ENCODE results near the gene VPS26B.
"Not testable (repeated sequence)": the region's sequence is repeated elsewhere in the genome, so short reads cannot be mapped to it uniquely, and the experiment has no call there.

Gene VPS26B

DNA sequence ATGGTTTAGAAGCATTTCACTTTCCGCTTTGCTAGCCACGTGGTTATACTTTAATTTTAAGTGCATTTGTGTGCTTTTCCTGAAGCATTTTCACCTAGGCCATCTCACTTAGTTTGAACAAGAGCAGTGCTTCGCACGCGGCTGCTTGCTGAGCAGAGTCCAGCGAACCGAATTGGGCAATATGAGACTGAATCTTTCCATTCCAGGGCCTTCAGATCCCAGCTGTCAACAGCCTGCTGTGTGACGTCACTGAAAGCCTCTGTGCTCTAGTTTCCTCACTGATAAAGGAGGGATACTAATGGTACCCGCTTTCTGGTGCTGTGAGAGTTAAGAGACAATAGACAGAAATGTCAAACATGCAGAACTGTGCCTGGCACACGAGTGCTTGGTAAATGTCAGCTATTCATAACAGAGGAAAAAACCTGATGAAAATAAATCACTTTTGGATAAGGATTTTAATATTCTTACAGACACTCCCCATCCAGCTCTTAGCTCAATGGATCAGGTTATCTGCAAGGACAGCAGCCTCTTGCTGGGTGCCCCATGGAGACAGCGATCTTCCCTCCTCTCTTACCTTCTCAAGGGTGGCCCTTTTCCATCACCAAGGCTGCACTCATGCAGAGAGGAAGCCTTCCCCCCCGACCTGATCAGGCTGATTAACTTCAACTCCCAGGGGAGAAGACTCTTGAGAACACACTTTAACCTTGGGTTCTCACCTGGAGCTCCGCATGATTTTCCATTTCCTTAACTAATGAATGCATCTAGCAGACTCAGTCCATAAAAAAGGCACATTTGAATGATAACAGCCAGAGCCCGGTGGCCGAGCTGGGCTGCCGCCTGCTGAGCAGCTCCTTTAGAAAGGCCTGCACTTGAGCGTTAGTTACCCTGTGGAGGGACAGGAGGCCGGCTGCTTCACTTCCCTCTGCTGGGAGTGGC is 48.2 kb downstream of the VPS26B start:
- Histone ChIP-seq H3K9ac (ENCODE audit: low read depth, low read length) (no peak overlapping the region), H3K9me3 (ENCODE audit: control insufficient read depth, insufficient read depth, low read length) (no peaks in the 10 kb centered on the region), H3K27ac (ENCODE audit: low read depth, low read length) (peak overlapping the region; percentile 88), H3K27me3 (ENCODE audit: control insufficient read depth, insufficient read depth, low read length) (no peaks in the 10 kb centered on the region), H3K4me3 (ENCODE audit: low read depth, low read length) (peak overlapping the region; percentile 96), H3K4me1 (ENCODE audit: control insufficient read depth, insufficient read depth, low read length) (peaks cover 42% of the 10 kb centered on the region), H3K36me3 (ENCODE audit: control insufficient read depth, insufficient read depth, low read length) (0 out of 2 replicates have a peak, but pooled peaks cover 2% of the 10 kb centered on the region)

GRCh38 chr11:134273317-134273712 is 48.8 kb downstream of the VPS26B start:
- H3K27ac ChIP-seq (ENCODE audit: low read depth, low read length), result peak overlapping the region; percentile 88
- H3K9me3 ChIP-seq (ENCODE audit: control insufficient read depth, insufficient read depth, low read length), result no peaks in the 10 kb centered on the region
- peaks cover 39% of the 10 kb centered on the region for H3K4me1 ChIP-seq (ENCODE audit: control insufficient read depth, insufficient read depth, low read length)
- H3K27me3 ChIP-seq (ENCODE audit: control insufficient read depth, insufficient read depth, low read length), result no peaks in the 10 kb centered on the region
- 0 out of 2 replicates have a peak, but pooled peaks cover 2% of the 10 kb centered on the region for H3K36me3 ChIP-seq (ENCODE audit: control insufficient read depth, insufficient read depth, low read length)
- H3K9ac ChIP-seq (ENCODE audit: low read depth, low read length), result no peak overlapping the region
- H3K4me3 ChIP-seq (ENCODE audit: low read depth, low read length), result peak overlapping the region; percentile 96

GRCh38 chr11:134275188-134275533 is 50.7 kb downstream of the VPS26B start:
- peak overlapping the region; percentile 96 for H3K4me3 ChIP-seq (ENCODE audit: low read depth, low read length)
- H3K36me3 ChIP-seq (ENCODE audit: control insufficient read depth, insufficient read depth, low read length), result 0 out of 2 replicates have a peak, but pooled peaks cover 7% of the 10 kb centered on the region
- H3K27me3 ChIP-seq (ENCODE audit: control insufficient read depth, insufficient read depth, low read length), result no peaks in the 10 kb centered on the region
- H3K4me1 ChIP-seq (ENCODE audit: control insufficient read depth, insufficient read depth, low read length), result peaks cover 31% of the 10 kb centered on the region
- peak overlapping the region; percentile 37 for H3K27ac ChIP-seq (ENCODE audit: low read depth, low read length)
- H3K9ac ChIP-seq (ENCODE audit: low read depth, low read length), result peak overlapping the region; percentile 76
- no peaks in the 10 kb centered on the region for H3K9me3 ChIP-seq (ENCODE audit: control insufficient read depth, insufficient read depth, low read length)

DNA sequence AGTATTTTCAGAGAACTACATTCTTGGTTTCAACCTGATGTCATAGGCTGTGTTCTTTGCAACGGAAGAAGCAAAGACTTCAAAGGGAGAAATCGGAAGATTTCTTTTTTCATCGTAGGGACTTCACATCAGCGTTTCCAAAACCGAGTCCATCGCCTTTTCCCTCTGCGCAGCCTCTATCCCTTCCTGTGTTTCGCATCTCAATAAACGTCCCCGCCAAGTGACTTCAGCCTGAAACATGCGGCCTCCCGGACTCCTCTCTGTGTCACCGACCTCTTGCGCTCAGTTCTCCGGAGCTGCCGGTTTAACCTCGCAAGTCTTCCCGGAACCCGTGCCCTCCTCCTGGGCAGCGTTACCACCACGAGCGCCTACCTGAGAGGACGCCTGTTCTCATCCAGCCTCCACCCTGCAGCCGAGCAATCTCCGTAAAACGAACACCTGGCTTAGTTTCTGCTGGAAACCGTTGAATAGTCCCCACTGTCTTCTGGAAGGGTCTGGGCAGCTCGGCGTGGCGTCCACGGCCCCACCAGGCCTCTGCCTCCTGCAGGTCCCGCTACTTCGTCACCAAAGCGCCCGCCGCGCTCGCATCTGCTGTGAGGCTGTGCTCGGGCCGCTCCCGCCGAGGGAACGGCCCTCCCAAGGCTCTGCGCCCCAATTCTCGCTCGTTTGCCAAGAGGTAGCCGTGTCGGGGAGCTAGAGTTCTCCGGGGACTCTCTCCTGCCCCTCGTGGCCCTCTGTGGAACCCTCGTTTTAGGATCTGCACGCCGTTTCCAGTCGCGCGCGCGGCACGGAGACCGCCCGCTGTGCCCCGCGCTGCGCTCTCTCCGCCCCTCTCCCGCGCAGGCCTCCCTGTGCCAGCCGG is 51.3 kb downstream of the VPS26B start, which contains the start of gene GLB1L3:
Gene GLB1L3, plus strand, starts transcription at position 846 of the 862 bp plus-strand sequence. CDS start 362 bp downstream, outside the sequence.
- Histone ChIP-seq H3K9ac (ENCODE audit: low read depth, low read length) (peak within 1 kb of the TSS; percentile 76), H3K4me3 (ENCODE audit: low read depth, low read length) (peak within 1 kb of the TSS; percentile 96), H3K27me3 (ENCODE audit: control insufficient read depth, insufficient read depth, low read length) (no peaks in the 10 kb centered on the region), H3K4me1 (ENCODE audit: control insufficient read depth, insufficient read depth, low read length) (peaks cover 25% of the 10 kb centered on the region), H3K36me3 (ENCODE audit: control insufficient read depth, insufficient read depth, low read length) (peaks cover 10% of the 10 kb centered on the region; the same call in 1 of the 2 replicates), H3K9me3 (ENCODE audit: control insufficient read depth, insufficient read depth, low read length) (no peaks in the 10 kb centered on the region), H3K27ac (ENCODE audit: low read depth, low read length) (peak within 1 kb of the TSS; percentile 37)

GRCh38 chr11:134276396-134277182 is 52.1 kb downstream of the VPS26B start:
- H3K9ac ChIP-seq (ENCODE audit: low read depth, low read length), result peak overlapping the region; percentile 76; the same call in 1 of the 2 replicates
- H3K9me3 ChIP-seq (ENCODE audit: control insufficient read depth, insufficient read depth, low read length), result no peaks in the 10 kb centered on the region
- peak overlapping the region; percentile 96 for H3K4me3 ChIP-seq (ENCODE audit: low read depth, low read length)
- H3K27me3 ChIP-seq (ENCODE audit: control insufficient read depth, insufficient read depth, low read length), result no peaks in the 10 kb centered on the region
- H3K27ac ChIP-seq (ENCODE audit: low read depth, low read length), result peak overlapping the region; percentile 37
- peaks cover 11% of the 10 kb centered on the region; the same call in 1 of the 2 replicates for H3K36me3 ChIP-seq (ENCODE audit: control insufficient read depth, insufficient read depth, low read length)
- H3K4me1 ChIP-seq (ENCODE audit: control insufficient read depth, insufficient read depth, low read length), result peaks cover 20% of the 10 kb centered on the region

- Histone ChIP-seq H3K9ac (ENCODE audit: low read depth, low read length) (peak overlapping the region; percentile 42; the same call in 1 of the 2 replicates), H3K27me3 (ENCODE audit: control insufficient read depth, insufficient read depth, low read length) (no peaks in the 10 kb centered on the region), H3K4me3 (ENCODE audit: low read depth, low read length) (peak overlapping the region; percentile 96)
Measured at GRCh38 chr11:134277183-134278001, 52.9 kb downstream of the VPS26B start.

DNA sequence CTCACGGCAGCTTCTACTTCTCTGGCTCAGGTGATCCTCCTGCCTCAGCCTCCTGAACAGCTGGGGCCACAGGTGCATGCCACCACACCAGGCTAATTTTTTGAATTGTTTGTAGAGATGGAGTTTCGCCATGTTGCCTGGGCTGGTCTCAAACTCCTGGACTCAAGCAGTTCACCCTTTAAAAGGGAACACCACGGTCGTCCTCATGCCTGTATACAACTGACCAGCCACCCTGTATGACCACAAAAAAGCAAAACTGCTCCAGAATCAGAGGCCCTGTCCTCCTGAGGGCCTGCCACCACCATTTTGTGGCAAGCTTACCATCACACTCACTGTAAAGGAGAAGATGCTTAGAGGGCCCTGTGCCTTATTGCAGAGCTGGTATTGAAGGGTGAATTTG is 53.9 kb downstream of the VPS26B start:
- H3K36me3 ChIP-seq (ENCODE audit: control insufficient read depth, insufficient read depth, low read length), result peaks cover 10% of the 10 kb centered on the region; the same call in 1 of the 2 replicates
- no peak overlapping the region for H3K9ac ChIP-seq (ENCODE audit: low read depth, low read length)
- H3K4me3 ChIP-seq (ENCODE audit: low read depth, low read length), result no peak overlapping the region
- no peaks in the 10 kb centered on the region for H3K9me3 ChIP-seq (ENCODE audit: control insufficient read depth, insufficient read depth, low read length)
- H3K4me1 ChIP-seq (ENCODE audit: control insufficient read depth, insufficient read depth, low read length), result peaks cover 9% of the 10 kb centered on the region; the same call in 1 of the 2 replicates
- no peak overlapping the region for H3K27ac ChIP-seq (ENCODE audit: low read depth, low read length)
- no peaks in the 10 kb centered on the region for H3K27me3 ChIP-seq (ENCODE audit: control insufficient read depth, insufficient read depth, low read length)

More at GRCh38 chr11:134277183-134278001, 52.9 kb downstream of the VPS26B start:
- H3K36me3 ChIP-seq (ENCODE audit: control insufficient read depth, insufficient read depth, low read length), result peaks cover 9% of the 10 kb centered on the region; the same call in 1 of the 2 replicates
- no peak overlapping the region for H3K27ac ChIP-seq (ENCODE audit: low read depth, low read length)
- no peaks in the 10 kb centered on the region for H3K9me3 ChIP-seq (ENCODE audit: control insufficient read depth, insufficient read depth, low read length)
- peaks cover 12% of the 10 kb centered on the region for H3K4me1 ChIP-seq (ENCODE audit: control insufficient read depth, insufficient read depth, low read length)

- H3K4me3 ChIP-seq (ENCODE audit: low read depth, low read length); H3K4me1 ChIP-seq (ENCODE audit: control insufficient read depth, insufficient read depth, low read length); H3K9me3 ChIP-seq (ENCODE audit: control insufficient read depth, insufficient read depth, low read length); H3K27ac ChIP-seq (ENCODE audit: low read depth, low read length); H3K9ac ChIP-seq (ENCODE audit: low read depth, low read length); H3K27me3 ChIP-seq (ENCODE audit: control insufficient read depth, insufficient read depth, low read length): not testable (repeated sequence)
- peaks cover 36% of the 10 kb centered on the region for H3K36me3 ChIP-seq (ENCODE audit: control insufficient read depth, insufficient read depth, low read length)
Measured at GRCh38 chr11:134281635-134282034, 57.2 kb downstream of the VPS26B start.

DNA sequence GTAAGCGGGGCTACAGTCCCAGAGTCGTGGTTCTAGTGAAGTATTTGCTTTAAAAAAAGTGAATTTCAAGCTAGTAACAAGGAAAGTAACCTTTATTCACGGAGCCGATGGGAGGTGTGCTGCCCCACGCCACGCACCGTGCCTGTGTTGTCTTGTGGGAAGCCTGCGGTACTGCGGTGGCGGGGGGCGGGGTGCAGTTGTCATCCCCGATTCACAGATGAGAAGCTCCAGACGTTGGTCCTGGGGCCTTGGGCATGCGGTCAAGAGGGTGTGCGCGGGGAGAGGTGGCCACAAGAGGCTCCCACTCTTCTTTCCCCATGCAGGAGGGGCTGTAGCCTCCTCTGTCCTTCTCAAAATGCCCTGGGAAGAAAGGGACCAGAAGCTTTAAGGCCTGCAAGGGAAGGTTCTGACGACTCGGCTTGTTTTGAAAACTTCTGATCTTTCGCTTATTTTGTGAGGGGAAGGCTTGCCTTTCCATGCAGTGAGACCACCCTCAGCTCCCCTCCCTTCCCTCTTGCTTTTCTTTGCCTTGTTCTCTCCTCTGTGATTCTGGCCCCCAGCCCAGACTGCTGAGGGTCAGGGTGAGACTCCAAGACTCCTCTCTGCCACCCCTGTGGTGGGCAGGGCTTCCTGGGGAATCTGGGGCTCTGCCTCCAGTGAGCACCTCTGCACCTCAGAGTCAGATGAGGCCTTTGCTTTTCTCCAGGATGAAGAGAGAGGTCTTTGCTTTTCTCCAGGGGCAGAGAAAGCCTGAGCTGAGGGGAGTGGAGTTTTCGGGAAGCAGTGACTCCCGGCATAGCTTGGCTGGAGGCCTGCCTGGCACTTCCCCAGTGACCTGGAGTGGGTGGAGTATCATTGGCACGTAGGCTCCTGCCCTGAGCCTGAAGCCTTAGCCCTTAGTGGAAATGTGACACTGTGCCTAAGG is 57.9 kb downstream of the VPS26B start:
- H3K4me3 ChIP-seq (ENCODE audit: low read depth, low read length), result no peak overlapping the region
- H3K27me3 ChIP-seq (ENCODE audit: control insufficient read depth, insufficient read depth, low read length), result no peaks in the 10 kb centered on the region
- 0 out of 2 replicates have a peak, but pooled peaks cover 4% of the 10 kb centered on the region for H3K4me1 ChIP-seq (ENCODE audit: control insufficient read depth, insufficient read depth, low read length)
- H3K27ac ChIP-seq (ENCODE audit: low read depth, low read length), result no peak overlapping the region
- H3K9ac ChIP-seq (ENCODE audit: low read depth, low read length), result no peak overlapping the region
- H3K9me3 ChIP-seq (ENCODE audit: control insufficient read depth, insufficient read depth, low read length), result no peaks in the 10 kb centered on the region
- peaks cover 38% of the 10 kb centered on the region for H3K36me3 ChIP-seq (ENCODE audit: control insufficient read depth, insufficient read depth, low read length)

Measured in HUES48 (cell line).